ENCODE measurements around the gene FOXP1. TPM values are rescaled to one million over a fixed set of nuclear protein-coding genes. Genes with fewer than 3 reads are reported as not detected.

Gene FOXP1
- total RNA-seq, 1 experiment from 2014 or later: 24.7 TPM

DNA sequence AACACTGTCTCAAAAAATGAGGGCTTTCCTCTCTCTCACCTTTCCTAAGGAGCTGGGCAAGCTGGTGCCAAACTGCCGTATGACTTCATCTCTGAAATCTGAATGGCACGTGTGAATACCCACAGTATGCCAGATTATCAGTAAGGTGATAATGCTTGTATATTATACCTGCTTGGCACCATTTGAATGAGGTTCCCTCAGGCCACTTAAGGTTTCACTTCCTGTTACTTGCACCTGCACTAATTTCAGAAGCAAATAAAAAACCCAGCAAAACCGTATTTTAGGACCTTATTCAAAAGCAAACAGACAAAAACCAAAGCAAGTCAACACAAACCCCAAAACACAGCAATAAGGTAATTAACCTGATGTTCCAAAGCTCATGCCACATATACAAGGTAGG is 19.7 kb downstream of the FOXP1 start:
- Histone ChIP-seq H3K36me3 (replicated peaks; ENCODE audit: control insufficient read depth, insufficient read depth, low read length) (no peaks in the 10 kb centered on the region), H3K27me3 (ENCODE audit: control insufficient read depth, insufficient read depth, low read length) (no peaks in the 10 kb centered on the region), H3K4me3 (ENCODE audit: insufficient read depth, low read depth, low read length) (no peak overlapping the region)
- DNase-seq: no peak

DNA sequence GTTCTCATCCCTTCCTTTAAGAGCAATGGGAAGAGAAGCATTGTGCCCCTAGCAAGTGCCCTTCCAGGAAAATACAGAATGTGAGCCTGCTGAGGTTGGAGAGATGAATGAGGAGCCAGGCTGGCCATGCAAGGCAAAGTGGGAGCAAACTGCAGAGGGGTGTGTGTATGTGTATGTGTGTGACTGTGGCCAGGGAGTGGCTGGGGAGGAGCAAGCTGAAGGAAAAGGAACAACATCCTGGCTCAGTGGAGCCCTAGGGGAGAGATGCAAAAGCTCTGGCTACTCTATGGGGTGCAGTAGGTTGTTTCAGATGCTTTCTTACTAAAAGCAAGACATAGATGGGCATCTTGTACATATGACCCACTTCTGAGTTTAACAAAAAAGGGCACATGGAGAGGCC is 20.6 kb downstream of the FOXP1 start:
- Histone ChIP-seq H3K4me3 (ENCODE audit: insufficient read depth, low read depth, low read length) (no peak overlapping the region), H3K27me3 (ENCODE audit: control insufficient read depth, insufficient read depth, low read length) (no peaks in the 10 kb centered on the region), H3K36me3 (replicated peaks; ENCODE audit: control insufficient read depth, insufficient read depth, low read length) (no peaks in the 10 kb centered on the region)
- DNase-seq: no peak

DNA sequence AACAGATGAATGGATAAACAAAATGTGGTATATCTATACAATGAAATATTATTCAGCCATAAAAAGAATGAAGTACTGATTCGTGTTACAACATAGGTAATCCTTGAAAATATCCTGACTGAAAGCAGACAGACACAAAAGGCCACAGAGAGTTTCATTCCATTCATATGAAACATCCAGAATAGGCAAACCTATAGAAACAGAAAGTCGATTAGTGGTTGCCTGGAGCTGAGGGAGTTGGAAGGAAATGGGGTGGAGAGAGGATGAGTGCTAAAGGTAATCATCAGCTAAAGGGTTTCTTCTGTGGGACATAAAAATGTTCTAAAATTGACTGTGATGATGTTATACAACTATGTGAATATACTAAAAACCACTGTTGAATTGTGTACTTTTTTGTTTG is 22.9 kb downstream of the FOXP1 start:
- H3K4me3 ChIP-seq (ENCODE audit: insufficient read depth, low read depth, low read length): no peak overlapping the region
- no peak for DNase-seq
- no peaks in the 10 kb centered on the region for H3K27me3 ChIP-seq (ENCODE audit: control insufficient read depth, insufficient read depth, low read length)
- no peaks in the 10 kb centered on the region for H3K36me3 ChIP-seq (replicated peaks; ENCODE audit: control insufficient read depth, insufficient read depth, low read length)

DNA sequence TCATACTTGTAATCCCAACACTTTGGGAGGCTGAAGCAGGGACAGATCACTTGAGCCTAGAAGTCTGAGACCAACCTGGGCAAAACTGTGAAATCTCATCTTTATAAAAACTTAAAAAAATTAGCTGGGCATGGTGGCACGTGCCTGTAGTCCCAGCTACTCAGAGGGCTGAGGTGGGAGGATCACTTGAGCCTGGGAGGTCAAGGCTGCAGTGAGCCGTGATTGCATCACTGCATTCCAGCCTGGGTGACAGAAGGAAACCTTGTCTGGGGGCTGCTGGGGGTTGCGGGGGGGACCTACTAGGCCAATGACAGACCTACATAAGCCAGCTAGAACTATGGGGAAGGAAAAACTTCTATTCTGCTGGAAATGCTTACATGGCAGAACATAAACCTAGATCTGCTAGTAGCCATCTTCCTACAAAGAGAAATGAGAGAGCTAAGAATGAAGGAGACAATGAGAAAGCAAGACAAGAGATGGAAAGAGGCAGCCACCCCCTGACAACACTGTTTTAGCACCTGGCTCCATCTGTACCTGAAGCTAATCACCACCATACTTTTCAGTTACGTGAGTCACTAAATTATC is 23.9 kb downstream of the FOXP1 start:
- H3K27me3 ChIP-seq (ENCODE audit: control insufficient read depth, insufficient read depth, low read length): no peaks in the 10 kb centered on the region
- H3K4me3 ChIP-seq (ENCODE audit: insufficient read depth, low read depth, low read length): no peak overlapping the region
- H3K36me3 ChIP-seq (replicated peaks; ENCODE audit: control insufficient read depth, insufficient read depth, low read length): no peaks in the 10 kb centered on the region
- no peak for DNase-seq

DNA sequence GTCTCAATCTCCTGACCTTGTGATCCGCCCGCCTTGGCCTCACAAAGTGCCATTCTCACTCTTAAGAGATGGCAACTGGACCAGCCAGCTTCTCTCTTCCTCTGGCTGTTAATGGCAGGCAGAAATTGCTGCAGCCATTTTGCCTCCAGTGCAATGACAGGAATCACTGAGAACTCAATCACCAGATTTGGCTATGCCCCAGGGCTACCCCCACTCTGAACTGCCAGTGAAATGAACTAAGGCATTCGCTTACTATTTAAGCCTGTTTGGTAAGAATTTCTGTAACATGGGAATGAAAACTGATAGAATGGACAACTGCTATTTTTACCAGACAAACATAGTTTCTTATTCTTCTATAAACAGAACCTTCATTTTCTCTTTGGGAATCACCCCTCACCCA is 24.5 kb downstream of the FOXP1 start:
- H3K36me3 ChIP-seq (replicated peaks; ENCODE audit: control insufficient read depth, insufficient read depth, low read length): no peaks in the 10 kb centered on the region
- H3K27me3 ChIP-seq (ENCODE audit: control insufficient read depth, insufficient read depth, low read length): no peaks in the 10 kb centered on the region
- H3K4me3 ChIP-seq (ENCODE audit: insufficient read depth, low read depth, low read length): no peak overlapping the region

DNA sequence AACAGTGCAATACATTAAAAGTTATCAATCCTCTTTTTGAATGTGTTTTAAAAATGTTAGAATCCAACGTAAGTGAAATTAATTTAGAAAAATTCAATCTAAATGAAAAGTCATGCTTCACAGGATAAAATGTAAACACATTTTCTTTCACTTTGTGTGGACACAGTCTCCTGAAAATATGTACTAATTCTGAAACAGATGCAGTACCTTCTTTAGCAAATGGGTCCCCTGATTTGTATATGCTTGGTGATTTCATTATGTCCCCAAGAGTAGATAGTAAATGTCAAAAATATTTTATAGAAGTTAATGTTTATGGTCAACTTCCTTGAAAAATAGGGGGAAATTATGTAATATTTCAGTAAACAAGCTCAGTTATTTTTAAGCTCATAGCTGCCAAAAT is 28.9 kb downstream of the FOXP1 start:
- Histone ChIP-seq H3K27me3 (ENCODE audit: control insufficient read depth, insufficient read depth, low read length) (no peaks in the 10 kb centered on the region), H3K36me3 (replicated peaks; ENCODE audit: control insufficient read depth, insufficient read depth, low read length) (no peaks in the 10 kb centered on the region), H3K4me3 (ENCODE audit: insufficient read depth, low read depth, low read length) (no peak overlapping the region)
- DNase-seq: no peak

More for the DNA sequence above, 24.5 kb downstream of the FOXP1 start:
- DNase-seq: no peak

DNA sequence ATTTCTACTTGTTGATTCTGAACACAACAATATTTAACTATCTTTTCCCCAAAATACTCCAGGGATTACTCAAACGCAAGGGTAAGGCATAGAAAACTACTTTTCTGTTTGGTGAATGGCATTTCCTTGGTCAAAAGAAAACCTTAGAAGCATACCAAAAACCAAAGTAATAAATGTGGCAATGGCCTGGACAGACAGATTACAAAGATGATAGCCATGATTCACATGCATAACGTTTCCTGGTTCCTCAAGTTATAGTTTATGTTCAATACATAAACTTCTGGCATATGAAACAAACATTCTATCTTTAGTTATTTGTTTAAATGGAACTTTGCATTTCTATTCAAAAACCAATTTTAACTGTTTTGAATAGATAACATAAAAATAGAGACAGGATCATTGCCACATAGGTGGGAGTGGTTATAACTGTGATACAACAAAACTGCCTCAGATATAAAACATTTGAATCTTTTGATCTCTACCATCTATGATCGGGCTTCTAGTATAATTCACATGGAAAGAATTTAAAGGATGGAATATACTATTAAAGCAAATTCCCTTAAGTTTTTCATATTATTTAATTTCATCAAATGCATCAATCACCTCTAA is 32.1 kb downstream of the FOXP1 start:
- Histone ChIP-seq H3K4me3 (ENCODE audit: insufficient read depth, low read depth, low read length) (no peak overlapping the region), H3K27me3 (ENCODE audit: control insufficient read depth, insufficient read depth, low read length) (no peaks in the 10 kb centered on the region), H3K36me3 (replicated peaks; ENCODE audit: control insufficient read depth, insufficient read depth, low read length) (no peaks in the 10 kb centered on the region)
- no peak for DNase-seq

DNA sequence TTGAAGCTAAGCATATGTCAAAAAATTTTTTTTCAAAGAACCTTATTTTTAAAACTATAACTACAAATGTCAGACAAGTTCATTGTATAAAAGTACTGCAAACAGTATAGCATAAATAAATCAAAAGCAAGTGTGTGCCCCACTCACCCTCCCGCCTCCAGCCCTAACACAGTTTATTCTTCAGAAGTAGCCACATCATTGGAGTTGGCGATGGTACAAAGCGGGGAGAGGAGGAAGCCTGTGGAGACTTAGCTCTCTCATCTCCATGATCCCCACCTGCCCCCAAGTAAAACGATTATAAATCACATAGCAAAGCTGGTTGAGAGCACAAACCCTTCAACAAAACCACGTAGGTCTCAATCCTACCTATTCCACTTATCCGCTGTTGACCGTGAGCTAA is 33.6 kb downstream of the FOXP1 start:
- Histone ChIP-seq H3K27me3 (ENCODE audit: control insufficient read depth, insufficient read depth, low read length) (no peaks in the 10 kb centered on the region), H3K4me3 (ENCODE audit: insufficient read depth, low read depth, low read length) (no peak overlapping the region), H3K36me3 (replicated peaks; ENCODE audit: control insufficient read depth, insufficient read depth, low read length) (no peaks in the 10 kb centered on the region)
- DNase-seq: no peak

DNA sequence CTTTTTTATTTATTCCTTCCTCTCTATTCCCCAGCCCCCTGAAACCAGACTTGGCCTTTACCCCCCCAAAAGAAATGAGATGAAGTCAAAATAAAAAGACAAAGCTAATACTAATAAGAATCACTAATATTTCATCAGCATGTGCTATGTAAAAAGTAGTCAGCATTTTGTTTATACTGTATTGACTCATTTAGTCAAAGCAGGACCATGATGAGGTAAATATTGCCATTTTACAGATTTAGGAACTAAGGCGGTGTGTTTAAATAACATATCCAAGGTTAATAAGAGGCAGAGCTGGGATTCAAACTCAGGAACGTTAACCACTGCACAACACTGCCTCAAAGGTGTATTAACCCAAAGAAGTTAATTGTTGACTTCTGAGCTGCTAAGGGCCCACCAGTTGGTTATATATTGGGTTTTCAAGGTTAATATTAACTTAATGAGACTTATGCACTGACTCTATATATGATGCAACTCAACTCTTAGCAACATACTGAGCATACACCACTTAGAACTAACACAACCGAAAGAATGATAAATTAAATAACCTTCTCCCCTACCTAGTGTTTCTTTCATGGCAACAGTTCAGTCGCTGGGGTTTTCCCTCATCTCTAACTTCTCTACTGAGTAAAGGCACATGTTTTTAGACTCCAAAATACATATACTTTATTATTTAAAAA is 34.7 kb downstream of the FOXP1 start:
- Histone ChIP-seq H3K36me3 (replicated peaks; ENCODE audit: control insufficient read depth, insufficient read depth, low read length) (no peaks in the 10 kb centered on the region), H3K4me3 (ENCODE audit: insufficient read depth, low read depth, low read length) (no peak overlapping the region), H3K27me3 (ENCODE audit: control insufficient read depth, insufficient read depth, low read length) (no peaks in the 10 kb centered on the region)
- no peak for DNase-seq

DNA sequence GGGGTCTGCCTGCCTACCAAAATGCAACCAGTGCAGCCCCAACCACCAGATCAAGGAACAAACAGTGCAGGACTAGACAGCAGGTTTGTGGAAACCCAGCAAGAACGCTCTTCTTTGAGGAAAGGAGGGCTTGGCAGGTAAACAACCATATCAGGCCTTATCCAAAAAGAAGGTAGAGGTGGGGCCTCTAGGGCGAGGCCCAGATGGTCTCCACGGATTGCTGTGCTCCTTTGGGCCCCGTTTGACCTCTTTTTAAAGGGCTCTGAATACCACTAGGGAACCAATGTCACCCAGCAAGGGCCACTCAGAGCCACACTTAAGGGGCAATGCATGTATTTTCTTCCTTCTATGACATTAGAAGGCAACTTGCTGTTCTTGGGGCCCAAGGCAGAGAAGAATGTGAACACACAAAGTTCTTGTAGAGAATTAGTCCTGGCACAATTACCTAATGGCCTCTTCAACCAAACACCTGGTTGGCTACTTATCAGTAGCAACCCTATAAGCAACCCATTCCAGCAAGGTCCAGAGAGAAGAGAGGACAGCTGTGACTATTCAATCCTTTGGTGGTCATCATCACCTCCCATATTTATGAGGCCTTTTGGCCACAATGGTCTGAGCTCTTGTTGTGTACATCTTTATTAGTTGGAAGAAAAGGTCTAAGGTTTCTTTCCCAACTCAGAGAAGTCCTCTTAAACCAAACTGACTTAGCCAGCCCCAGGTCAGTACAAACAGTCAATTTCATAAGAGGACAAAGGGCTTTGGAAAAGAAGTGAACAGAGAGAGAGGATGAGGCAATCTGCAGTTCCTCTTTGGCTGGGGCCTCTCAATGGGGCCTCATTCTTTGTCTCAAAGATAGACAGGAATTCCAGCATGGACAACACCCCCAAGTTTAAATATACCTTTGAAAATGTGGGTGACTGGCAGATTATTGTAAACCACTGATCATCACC is 36.0 kb downstream of the FOXP1 start:
- Histone ChIP-seq H3K36me3 (replicated peaks; ENCODE audit: control insufficient read depth, insufficient read depth, low read length) (no peaks in the 10 kb centered on the region), H3K4me3 (ENCODE audit: insufficient read depth, low read depth, low read length) (no peak overlapping the region), H3K27me3 (ENCODE audit: control insufficient read depth, insufficient read depth, low read length) (no peaks in the 10 kb centered on the region)
- no peak for DNase-seq

DNA sequence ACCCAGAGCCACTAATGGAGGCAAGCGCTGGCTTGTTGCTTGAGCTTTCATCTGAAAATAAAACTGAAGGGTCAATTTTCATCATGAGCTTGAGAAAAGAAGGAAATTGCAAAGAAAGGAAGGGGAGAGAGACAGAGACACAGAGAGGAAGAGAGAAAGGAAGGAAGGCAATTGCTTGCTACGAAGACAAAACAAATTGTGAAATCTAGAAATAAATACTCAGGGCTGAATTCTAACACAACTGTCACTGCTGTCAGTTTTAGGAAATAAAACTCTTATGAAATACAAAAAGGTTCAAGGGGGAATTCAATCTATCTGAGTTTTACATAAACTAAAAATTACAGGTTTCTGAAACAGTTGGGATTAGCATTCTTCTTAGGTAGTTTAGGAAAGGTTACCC is 36.7 kb downstream of the FOXP1 start:
- no peak for DNase-seq
- H3K4me3 ChIP-seq (ENCODE audit: insufficient read depth, low read depth, low read length): no peak overlapping the region
- no peaks in the 10 kb centered on the region for H3K36me3 ChIP-seq (replicated peaks; ENCODE audit: control insufficient read depth, insufficient read depth, low read length)
- H3K27me3 ChIP-seq (ENCODE audit: control insufficient read depth, insufficient read depth, low read length): no peaks in the 10 kb centered on the region

DNA sequence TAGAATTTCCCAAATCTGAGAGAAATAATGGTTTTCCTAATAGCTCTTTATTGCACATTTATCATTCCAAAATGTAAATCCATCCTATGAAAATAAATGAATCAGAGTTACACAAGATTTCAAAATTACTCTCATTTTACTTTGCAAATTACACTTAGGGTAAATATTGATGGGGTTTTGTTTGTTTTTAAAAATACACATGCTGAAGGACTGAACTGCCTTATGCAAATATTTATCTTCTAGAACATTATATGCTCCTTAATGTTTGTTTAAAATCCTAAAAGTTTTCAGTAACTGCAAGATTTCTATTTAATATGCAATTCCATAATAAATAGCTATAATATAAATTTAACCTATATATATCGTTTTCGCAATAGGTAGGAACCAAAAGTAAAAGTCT is 38.2 kb downstream of the FOXP1 start:
- Histone ChIP-seq H3K36me3 (replicated peaks; ENCODE audit: control insufficient read depth, insufficient read depth, low read length) (no peaks in the 10 kb centered on the region), H3K4me3 (ENCODE audit: insufficient read depth, low read depth, low read length) (no peak overlapping the region), H3K27me3 (ENCODE audit: control insufficient read depth, insufficient read depth, low read length) (no peaks in the 10 kb centered on the region)
- no peak for DNase-seq

DNA sequence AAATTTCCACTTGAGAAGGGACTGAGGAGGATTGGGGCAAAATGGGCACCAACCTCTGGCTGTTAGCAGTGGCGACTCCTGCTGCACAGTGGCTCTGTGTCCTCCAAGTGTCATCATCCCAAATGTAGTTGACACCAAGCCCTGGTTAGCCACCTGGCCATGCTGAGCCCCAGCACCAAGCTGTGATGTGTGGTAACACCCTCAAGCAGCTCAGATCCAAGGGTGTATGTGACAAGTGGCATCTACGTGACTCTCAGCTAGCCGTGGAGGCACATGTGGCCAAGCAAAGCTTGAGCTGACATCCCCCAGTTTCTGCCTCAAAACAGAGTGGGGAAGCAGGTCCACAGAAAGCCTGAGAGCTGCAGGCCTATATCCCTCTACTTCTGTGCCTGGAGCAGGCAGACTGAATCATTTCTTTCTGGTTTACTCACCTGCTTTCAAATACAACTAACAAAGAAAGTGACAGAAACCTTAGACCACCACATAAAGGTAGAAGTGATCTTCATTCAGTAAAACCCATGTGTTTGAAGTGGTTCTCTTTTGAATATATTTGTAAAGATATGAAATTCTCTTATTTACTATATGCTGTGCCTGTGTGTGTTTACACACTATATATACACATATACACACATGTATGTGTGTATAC is 40.0 kb downstream of the FOXP1 start:
- Histone ChIP-seq H3K4me3 (ENCODE audit: insufficient read depth, low read depth, low read length) (no peak overlapping the region), H3K36me3 (replicated peaks; ENCODE audit: control insufficient read depth, insufficient read depth, low read length) (no peaks in the 10 kb centered on the region), H3K27me3 (ENCODE audit: control insufficient read depth, insufficient read depth, low read length) (no peaks in the 10 kb centered on the region)
- no peak for DNase-seq

Measured in H7 (cell line).